NCI-H510A treated with DMSO at 0.1 percent for 48 hours (cell line): ENCODE measurements around the gene SLC30A9.

ENCODE experiments used
- DNase-seq: peaks from one replicate; lab custom pipeline; 2025; lab: John Stamatoyannopoulos, UW

The SLC30A9 gene

DNA sequence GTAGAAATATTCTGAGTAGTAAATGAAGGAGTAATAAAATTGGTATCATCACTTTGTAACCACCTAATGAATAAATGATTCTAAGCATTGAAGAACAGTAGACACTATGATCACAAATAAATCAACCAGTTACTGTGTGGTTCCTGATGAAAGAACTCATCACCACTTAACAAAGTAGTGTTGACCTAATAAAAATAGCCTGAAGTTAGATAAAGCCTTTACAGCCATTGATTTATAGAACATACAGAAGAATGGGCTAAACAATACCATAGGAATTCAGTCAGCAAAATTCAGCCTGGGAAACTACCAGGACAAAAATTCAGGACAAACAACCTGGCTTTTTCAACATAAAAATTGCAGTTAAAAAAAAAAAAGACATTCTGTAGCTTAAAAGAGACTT, 9.0 kb downstream of the SLC30A9 start:
- no peak for DNase-seq

- no peak for DNase-seq
Measured at GRCh38 chr4:42008011-42008786, 17.9 kb downstream of the SLC30A9 start.

GRCh38 chr4:42015438-42015837, 25.1 kb downstream of the SLC30A9 start:
- no peak for DNase-seq

GRCh38 chr4:42018451-42018850, 28.1 kb downstream of the SLC30A9 start:
- no peak for DNase-seq

- no peak for DNase-seq
Measured at GRCh38 chr4:42048394-42048793, 58.1 kb downstream of the SLC30A9 start.

DNA sequence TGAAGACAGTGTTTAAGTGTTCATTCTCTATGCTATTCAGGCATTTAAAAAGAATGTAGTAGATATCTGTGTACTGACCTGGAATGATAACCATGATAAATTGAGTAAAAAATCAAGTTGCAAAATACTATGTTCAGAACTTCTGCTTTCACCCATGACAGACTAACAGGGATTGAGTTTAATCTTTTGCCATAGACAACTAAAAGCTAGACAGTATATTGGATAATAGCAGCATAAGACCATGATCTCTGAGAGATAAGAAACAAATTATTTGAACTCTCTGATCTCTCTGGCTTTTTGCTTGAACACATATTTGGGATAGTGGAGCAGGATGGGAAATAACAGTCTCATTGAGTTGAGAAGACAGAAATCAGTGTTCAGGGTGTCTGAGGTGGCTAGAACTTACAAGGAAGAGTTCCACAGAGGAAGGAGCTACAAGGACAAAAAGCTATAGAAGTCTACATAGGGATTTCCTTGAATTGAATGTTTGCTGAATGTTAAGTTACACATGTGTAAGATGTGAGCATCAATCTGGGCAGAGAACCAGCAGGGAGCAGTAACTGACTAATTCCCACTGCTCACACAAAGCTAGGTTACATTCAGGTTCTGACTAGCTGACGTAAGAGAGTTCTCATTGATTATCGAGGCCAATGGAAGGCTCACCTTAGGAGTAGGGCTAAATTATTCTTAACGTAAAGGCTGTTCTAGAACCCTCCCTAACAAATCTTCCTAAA, 60.4 kb downstream of the SLC30A9 start:
- DNase-seq, result no peak

DNA sequence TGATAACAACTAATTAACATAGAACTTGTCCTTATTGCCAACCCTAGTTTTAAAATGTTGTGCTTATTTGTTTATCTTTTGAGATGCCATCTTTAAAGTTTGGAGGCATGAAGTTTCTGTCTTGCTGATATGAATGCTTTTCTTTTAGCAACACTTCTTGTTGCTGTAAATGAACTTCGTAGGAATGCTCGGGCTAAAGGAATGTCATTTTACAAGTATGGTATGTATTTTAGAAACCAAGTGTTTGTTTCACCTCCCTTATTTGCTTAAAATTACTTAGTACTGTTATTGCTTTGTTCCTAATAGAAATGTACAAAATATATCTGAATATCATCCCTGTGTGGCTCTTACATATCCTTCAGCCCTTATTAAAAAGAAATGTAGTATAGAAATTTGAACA, 76.1 kb downstream of the SLC30A9 start:
- no peak for DNase-seq

GRCh38 chr4:42067264-42067663, 76.9 kb downstream of the SLC30A9 start:
- no peak for DNase-seq

DNA sequence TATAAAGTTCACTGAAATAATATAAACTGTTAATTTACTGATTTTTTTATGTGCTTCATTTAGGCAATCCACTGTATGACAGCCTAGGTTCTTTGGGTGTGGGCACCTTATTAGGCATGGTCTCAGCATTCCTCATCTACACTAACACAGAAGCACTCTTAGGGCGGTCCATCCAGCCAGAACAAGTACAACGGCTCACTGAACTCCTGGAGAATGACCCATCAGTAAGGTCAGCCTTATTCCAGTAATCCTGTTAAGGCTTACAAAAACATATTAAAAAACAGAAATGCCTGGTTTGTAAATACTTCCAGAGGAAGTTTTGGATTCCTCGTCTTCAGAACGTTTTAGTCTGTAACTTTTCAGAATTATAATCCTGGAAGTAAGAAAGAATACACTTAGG, 80.1 kb downstream of the SLC30A9 start:
- no peak for DNase-seq

DNA sequence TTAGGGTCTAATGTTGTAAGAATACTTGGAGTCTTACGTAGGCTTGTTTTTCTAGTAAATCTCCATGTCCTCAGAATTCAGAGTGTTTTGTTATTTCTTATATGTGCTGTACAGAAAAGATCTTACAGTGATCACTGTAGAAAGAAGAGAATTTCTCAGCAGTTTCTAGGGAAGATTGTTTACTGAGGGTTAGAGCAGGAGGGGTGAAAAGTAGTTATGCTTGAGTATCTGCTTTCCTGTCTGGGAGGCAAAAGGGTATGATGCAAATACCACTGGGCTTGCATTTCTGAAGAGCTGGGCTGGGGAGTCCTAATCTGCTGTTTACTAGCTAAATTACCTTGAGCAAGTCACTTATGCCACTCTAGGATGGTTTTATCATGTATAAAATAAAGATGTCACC, 84.0 kb downstream of the SLC30A9 start:
- no peak for DNase-seq

- DNase-seq, result no peak
Measured at GRCh38 chr4:42078184-42078801, 88.0 kb downstream of the SLC30A9 start.

DNA sequence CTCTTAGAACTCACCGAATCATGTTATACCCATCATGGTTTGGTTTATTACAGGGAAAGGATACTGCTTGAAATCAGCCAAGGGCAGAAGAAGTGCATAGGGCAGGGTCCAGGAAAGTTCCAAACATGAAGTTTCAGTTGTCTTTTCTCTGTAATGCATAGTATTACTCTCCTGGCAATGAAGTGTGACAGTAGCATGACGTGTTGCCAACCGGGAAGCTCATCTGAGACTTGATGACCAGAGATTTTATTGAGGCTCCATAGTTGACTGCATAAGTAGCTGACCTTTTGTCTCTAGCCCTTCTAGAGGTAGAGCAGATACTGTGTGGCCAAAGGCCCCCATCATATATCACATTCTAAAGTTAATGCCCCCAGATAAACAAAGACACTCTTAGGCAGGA, 90.0 kb downstream of the SLC30A9 start:
- no peak for DNase-seq

DNA sequence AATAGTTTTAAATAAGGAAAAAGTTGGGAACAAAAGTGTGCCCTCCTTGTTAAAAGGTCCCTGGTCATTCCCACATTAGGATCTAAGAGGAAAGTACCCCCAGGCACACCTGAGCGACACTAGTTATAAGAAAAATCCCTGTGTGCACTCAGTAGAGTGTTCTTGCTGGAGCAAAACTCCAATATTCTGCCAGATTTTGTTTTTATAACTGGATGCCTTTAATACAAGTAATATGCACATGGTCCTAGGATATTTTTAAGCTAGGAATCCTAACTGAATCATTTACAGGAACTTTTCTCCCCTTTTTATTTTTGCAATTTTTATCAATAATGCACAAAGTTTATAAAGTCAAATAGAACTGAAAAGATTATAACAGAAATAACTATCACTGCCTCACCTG, 93.5 kb downstream of the SLC30A9 start:
- DNase-seq, result no peak

DNA sequence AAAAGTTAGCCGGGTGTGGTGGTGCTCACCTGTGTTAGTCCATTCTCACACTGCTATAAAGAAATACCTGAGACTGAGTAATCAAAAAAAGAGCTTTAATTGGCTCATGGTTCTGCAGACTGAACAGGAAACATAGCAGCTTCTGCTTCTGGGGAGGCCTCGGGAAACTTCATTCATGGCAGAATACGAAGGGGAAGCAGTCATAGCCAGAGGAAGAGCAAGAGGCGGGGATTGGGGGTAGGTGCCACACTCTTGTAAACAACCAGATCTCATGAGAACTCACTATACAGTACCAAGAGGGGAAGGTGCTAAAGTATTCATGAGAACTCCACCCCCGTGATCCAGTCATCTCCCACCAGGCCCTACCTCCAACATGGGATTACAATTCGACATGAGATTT, 98.1 kb downstream of the SLC30A9 start:
- DNase-seq, result no peak

DNA sequence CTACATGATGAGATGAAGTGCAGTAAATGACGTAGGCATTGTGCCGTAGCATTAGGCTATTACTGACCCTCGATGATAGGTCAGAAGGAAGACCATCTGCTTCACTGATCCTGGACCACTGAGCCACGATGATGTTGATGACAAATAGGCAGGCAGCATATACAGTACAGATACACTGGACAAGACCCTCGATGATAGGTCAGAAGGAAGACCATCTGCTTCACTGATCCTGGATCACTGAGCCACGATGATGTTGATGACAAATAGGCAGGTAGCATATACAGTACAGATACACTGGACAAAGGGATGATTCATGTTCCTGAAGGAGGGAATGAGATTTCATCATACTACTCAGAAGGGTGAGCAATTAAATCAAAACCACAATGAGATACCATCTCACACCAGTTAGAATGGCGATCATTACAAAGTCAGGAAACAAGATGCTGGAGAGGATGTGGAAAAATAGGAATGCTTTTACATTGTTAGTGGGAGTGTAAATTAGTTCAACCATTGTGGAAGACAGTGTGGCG, 111.2 kb downstream of the SLC30A9 start:
- no peak for DNase-seq

- no peak for DNase-seq
Measured at GRCh38 chr4:42104521-42104920, 114.2 kb downstream of the SLC30A9 start.

- DNase-seq, result no peak
Measured at GRCh38 chr4:42112846-42113245, 122.5 kb downstream of the SLC30A9 start.

DNA sequence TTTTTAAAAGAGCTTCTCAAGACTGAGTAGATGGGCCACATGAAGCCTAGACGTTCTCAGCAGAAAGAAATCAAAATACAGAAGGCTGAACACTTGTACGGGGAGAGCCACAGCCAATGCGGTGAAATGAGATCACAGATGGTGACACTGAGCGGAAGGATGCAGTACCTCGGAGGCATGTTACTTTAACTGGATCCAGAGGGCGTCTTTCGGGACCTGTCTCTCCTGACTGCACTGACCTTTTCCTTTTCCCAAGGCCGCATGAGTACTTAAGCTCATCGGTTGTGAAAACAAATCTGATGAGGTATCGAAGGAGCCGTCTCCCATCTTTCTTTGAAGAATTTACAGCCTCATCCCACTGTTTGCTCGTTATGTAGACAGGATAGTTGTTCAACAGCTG, 129.6 kb downstream of the SLC30A9 start:
- no peak for DNase-seq

DNA sequence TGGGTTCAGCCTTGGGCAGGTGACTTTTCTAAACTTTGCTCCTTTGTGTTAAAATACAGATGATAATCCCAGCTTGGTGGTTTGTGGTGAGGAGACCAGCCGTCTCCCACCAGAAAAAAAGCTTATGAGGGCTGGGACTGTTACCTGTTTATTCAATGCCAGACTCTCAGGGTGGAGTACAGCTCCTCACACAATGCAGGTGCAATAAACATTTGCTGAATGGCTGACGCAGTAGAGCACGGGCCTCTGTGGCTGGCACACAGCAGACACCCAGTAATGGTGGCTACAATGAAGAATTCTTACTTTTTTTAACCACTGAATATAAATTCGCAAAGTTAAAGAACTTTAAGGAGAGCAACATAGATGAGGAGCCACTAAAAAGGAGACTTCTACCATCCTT, 131.9 kb downstream of the SLC30A9 start:
- peak; percentile 10 for DNase-seq

DNA sequence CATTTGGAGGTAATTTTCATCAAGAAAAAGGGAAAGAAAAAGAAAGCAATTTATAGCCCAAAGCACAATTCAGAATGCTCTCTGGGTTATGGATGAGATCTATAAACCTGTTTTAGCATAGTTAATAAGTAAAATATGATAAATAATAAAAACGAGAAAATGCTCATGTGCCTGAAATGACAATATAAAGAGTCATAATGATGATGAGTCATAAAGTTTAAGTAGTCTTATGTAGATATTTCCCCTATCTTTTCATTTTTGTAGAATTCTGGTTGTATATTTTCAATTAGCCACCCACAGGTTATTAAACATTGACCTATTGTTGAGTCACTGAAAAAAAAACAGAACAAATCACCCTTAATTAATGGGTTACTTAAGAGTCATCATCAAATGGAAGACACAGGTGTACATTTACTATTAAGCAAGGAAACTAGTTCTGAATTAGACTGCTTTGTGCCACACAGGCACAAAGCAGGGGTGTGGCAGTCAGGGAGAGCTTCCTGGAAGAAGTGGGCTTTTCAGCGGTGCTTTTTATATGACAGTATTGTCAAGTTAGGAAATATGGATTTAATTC, 132.8 kb downstream of the SLC30A9 start:
- no peak for DNase-seq

DNA sequence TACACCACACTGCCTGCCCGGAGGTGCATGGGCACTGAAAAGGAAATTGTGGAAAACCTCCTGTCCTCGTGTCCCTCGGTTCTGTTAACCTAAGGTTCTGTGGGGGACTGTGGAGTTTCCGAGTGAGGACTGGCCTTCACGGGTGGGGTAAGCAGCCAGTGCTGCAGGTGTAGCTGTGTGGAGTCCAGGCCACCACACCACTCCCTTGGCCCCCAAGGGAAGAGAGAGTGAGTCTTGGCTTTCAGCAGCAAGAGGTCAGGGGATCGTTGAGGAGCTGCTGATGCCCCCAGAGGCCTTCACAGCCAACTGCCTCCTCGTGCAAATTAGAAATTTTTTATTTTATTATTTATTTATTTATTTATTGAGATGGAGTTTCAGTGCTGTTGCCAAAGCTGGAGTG, 141.8 kb downstream of the SLC30A9 start:
- DNase-seq, result no peak

DNA sequence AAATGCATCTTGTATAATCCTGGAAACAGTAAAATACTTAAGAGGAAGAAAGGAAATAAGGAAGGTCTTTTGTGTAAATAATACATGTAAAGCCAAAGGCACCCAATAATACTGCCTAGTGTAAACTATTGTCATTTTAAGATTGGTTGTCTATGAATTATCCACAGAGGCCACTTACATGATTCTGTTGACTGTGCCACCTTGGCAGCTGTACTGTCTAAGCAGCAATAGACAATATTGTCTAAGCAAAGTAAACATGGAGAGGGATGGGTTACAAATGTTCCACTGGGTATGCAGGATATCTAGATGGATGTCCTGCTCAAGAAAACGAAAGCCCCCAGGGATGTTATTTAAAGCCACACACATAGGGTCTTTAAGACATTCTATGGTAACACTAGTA, 142.7 kb downstream of the SLC30A9 start:
- DNase-seq, result no peak

- DNase-seq, result no peak
Measured at GRCh38 chr4:42136371-42136770, 146.0 kb downstream of the SLC30A9 start.
